Gastrocnemius medialis (tissue), 4 donors: Measurements from ENCODE around the gene FARP1. TPM values are rescaled to one million over a fixed set of nuclear protein-coding genes. Genes with fewer than 3 reads are reported as not detected.

ENCODE experiments used
- ATAC-seq, 2 donors: fragments of 150-250 bp; one replicate each; pipeline ENCODE4 v1.9.1; 2016
- DNase-seq, 2 donors: peaks; one replicate each; pipeline ENCODE4 v3.0.0-alpha.2; 2019
- H3K27ac ChIP-seq, 4 donors: fragments of 200-600 bp; sonication (generic); 1 replicate in 1 of 4; 2 replicates in 3 of 4; pipeline ENCODE4 v1.5.1; 2016 to 2018; ENCODE audit warnings: mild to moderate bottlenecking in 2 of 4, moderate library complexity in 1 of 4
- H3K27me3 ChIP-seq, 3 donors: fragments of 200-600 bp; sonication (generic) in 2 of 3; 1 replicate in 1 of 3; 2 replicates in 2 of 3; pipeline versions ENCODE4 v1.5.1 to v1.6.0; 2016 to 2019; ENCODE audit warnings: mild to moderate bottlenecking in 1 of 3, moderate library complexity in 1 of 3
- H3K36me3 ChIP-seq, 2 donors: fragments of 200-600 bp; sonication (generic) in 1 of 2; one replicate each; pipeline ENCODE4 v1.5.1; 2017 to 2018
- H3K4me1 ChIP-seq, 2 donors: fragments of 200-600 bp; sonication (generic) in 1 of 2; one replicate each; pipeline ENCODE4 v1.5.1; 2016 to 2017; ENCODE audit warnings: mild to moderate bottlenecking in 2 of 2
- H3K4me3 ChIP-seq, 4 donors: fragments of 200-600 bp; sonication (generic) in 3 of 4; 1 replicate in 1 of 4; 2 replicates in 3 of 4; pipeline ENCODE4 v1.5.1; 2016 to 2019; ENCODE audit warnings: mild to moderate bottlenecking in 2 of 4
- H3K9me3 ChIP-seq, 3 donors: fragments of 200-600 bp; sonication (generic) in 2 of 3; 1 replicate in 1 of 3; 2 replicates in 2 of 3; pipeline ENCODE4 v1.5.1; 2016 to 2019
- POLR2A ChIP-seq, 2 donors: fragments of 450-650 bp; IDR thresholded peaks; one replicate each; pipeline ENCODE4 v1.6.1; 2017; ENCODE audit warnings: antibody characterized with exemption in 2 of 2, mild to moderate bottlenecking in 2 of 2, moderate library complexity in 2 of 2
- in situ Hi-C, 4 donors: fragments of 200-750 bp; cut with MboI; loops; one replicate each; pipeline versions ENCODE4 v1.15.0 to v1.8.0; 2017; ENCODE audit warnings: low sequenced_read_pairs in 4 of 4
- intact Hi-C: fragments of 100-400 bp; cut with DNase I; formaldehyde crosslinking; loops from one replicate; pipeline ENCODE4 v1.15.1; 2023; ENCODE audit warnings: low total_unique reads
- total RNA-seq, 4 donors: library from RNA; depleted of rRNA; stranded (reverse); fragments of >200 nt; gene quantifications; one replicate each; pipeline versions ENCODE4 v1.1.0 to v1.2.3, GENCODE V29; 2016
- TF ChIP-seq, protein P1 (sequence below), 5 experiments: fragments of 450-650 bp in 3 of 5; fragments of 200-600 bp in 2 of 5; sonication (generic) in 2 of 5; IDR thresholded peaks in 4 of 5; conservative IDR thresholded peaks in 1 of 5; 1 replicate in 4 of 5; 2 replicates in 1 of 5; pipeline ENCODE4 v1.5.1; 2016 to 2019; ENCODE audit warnings: antibody characterized with exemption in 5 of 5, mild to moderate bottlenecking in 3 of 5, moderate library complexity in 3 of 5

FARP1 gene
- total RNA-seq, 4 donors from 2014 or later: 3.5 to 9.8 (median 4.9) TPM

DNA sequence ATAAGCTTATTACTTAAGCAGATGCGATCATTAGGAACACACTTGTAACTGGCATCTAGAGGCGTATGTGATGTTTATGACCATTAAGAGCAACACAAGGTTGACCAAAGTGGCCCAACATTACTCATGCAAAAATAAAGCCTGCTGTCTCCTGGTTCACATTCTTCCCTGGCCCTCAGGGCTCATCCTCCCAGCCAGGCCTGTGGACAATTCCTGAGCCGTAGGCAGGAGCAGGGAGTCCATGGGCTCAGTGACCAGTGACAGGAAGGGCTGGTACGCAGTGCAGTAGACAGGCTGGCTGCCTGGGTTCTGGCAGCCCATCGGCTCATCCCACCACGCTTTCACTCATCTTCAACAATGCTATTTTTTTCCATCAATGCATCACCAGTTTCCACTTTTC is 328.0 kb downstream of the FARP1 start:
- intact Hi-C loops (no loop called here), in situ Hi-C loops (no loop called here)
- H3K4me3 ChIP-seq: no peak overlapping the region
- TF ChIP-seq, protein P1, sequence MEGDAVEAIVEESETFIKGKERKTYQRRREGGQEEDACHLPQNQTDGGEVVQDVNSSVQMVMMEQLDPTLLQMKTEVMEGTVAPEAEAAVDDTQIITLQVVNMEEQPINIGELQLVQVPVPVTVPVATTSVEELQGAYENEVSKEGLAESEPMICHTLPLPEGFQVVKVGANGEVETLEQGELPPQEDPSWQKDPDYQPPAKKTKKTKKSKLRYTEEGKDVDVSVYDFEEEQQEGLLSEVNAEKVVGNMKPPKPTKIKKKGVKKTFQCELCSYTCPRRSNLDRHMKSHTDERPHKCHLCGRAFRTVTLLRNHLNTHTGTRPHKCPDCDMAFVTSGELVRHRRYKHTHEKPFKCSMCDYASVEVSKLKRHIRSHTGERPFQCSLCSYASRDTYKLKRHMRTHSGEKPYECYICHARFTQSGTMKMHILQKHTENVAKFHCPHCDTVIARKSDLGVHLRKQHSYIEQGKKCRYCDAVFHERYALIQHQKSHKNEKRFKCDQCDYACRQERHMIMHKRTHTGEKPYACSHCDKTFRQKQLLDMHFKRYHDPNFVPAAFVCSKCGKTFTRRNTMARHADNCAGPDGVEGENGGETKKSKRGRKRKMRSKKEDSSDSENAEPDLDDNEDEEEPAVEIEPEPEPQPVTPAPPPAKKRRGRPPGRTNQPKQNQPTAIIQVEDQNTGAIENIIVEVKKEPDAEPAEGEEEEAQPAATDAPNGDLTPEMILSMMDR (IDR thresholded peaks at IDR 0.05 in 4 of 5, conservative IDR thresholded peaks at IDR 0.05 in 1 of 5): no peak
- no peak for TF ChIP-seq POLR2A (IDR thresholded peaks at IDR 0.05)
- peaks cover 0 to 26% of the 10 kb centered on the region in 2 donors for H3K36me3 ChIP-seq
- ATAC-seq (no peak), DNase-seq (no peak)
- H3K4me1 ChIP-seq: peaks cover 13 to 16% of the 10 kb centered on the region in 2 donors
- H3K9me3 ChIP-seq: no peaks in the 10 kb centered on the region
- no peak overlapping the region for H3K27ac ChIP-seq
- no peaks in the 10 kb centered on the region for H3K27me3 ChIP-seq

- H3K4me1 ChIP-seq: peaks cover 22 to 24% of the 10 kb centered on the region in 2 donors
- no peak overlapping the region for H3K4me3 ChIP-seq
- no peaks in the 10 kb centered on the region for H3K27me3 ChIP-seq
- DNase-seq (no peak), ATAC-seq (no peak)
- H3K27ac ChIP-seq: no peak overlapping the region
- in situ Hi-C loops: no loop called here
- TF ChIP-seq POLR2A (IDR thresholded peaks at IDR 0.05): no peak
- TF ChIP-seq, protein P1 (IDR thresholded peaks at IDR 0.05 in 4 of 5, conservative IDR thresholded peaks at IDR 0.05 in 1 of 5): no peak
- intact Hi-C loops: no loop called here
- peaks cover 0 to 21% of the 10 kb centered on the region in 2 donors for H3K36me3 ChIP-seq
- H3K9me3 ChIP-seq: no peaks in the 10 kb centered on the region
Measured at GRCh38 chr13:98471934-98472333, 329.0 kb downstream of the FARP1 start.

GRCh38 chr13:98473135-98473787 is 330.4 kb downstream of the FARP1 start:
- TF ChIP-seq, protein P1 (IDR thresholded peaks at IDR 0.05 in 4 of 5, conservative IDR thresholded peaks at IDR 0.05 in 1 of 5): no peak
- TF ChIP-seq POLR2A (IDR thresholded peaks at IDR 0.05): no peak
- in situ Hi-C loops: no loop called here
- H3K4me3 ChIP-seq: no peak overlapping the region
- no peaks in the 10 kb centered on the region for H3K27me3 ChIP-seq
- H3K9me3 ChIP-seq: no peaks in the 10 kb centered on the region
- DNase-seq: no peak
- ATAC-seq: no peak
- peaks cover 23% of the 10 kb centered on the region in 2 donors for H3K4me1 ChIP-seq
- H3K36me3 ChIP-seq: peaks cover 0 to 21% of the 10 kb centered on the region in 2 donors
- no peak overlapping the region for H3K27ac ChIP-seq
- intact Hi-C loops: no loop called here

- TF ChIP-seq POLR2A (IDR thresholded peaks at IDR 0.05): no peak
- TF ChIP-seq, protein P1 (IDR thresholded peaks at IDR 0.05 in 4 of 5, conservative IDR thresholded peaks at IDR 0.05 in 1 of 5): no peak
- no peaks in the 10 kb centered on the region for H3K27me3 ChIP-seq
- ATAC-seq (no peak), DNase-seq (no peak)
- in situ Hi-C loops (no loop called here), intact Hi-C loops (no loop called here)
- H3K27ac ChIP-seq: no peak overlapping the region
- no peak overlapping the region for H3K4me3 ChIP-seq
- H3K36me3 ChIP-seq: peaks cover 0 to 21% of the 10 kb centered on the region in 2 donors
- peaks cover 18 to 24% of the 10 kb centered on the region in 2 donors for H3K4me1 ChIP-seq
- no peaks in the 10 kb centered on the region for H3K9me3 ChIP-seq
Measured at GRCh38 chr13:98473788-98474144, 330.9 kb downstream of the FARP1 start.

DNA sequence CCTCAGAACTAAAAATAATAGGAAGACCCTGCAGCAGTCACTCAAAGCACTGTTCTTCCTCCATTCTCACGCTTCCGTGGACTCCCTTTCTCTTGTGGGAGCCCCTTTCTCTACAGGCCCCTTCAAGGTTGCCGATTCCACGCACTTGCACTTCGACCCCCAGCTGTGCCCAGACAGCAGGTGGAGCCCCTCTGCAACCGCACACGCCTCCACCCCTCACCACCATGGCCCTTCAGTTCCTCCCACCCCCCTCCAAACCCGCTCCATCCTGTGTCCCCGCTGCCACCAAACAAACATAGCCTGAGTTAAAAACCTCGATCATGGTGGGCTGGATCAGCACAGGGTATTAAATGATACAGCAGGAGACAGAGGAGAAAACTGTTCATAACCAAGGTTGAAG is 331.4 kb downstream of the FARP1 start:
- H3K36me3 ChIP-seq: peaks cover 0 to 21% of the 10 kb centered on the region in 2 donors
- peaks cover 17 to 25% of the 10 kb centered on the region in 2 donors for H3K4me1 ChIP-seq
- H3K27me3 ChIP-seq: no peaks in the 10 kb centered on the region
- DNase-seq: no peak
- H3K4me3 ChIP-seq: no peak overlapping the region
- no peak overlapping the region for H3K27ac ChIP-seq
- intact Hi-C loops: no loop called here
- in situ Hi-C loops: no loop called here
- TF ChIP-seq POLR2A (IDR thresholded peaks at IDR 0.05): no peak
- TF ChIP-seq, protein P1 (IDR thresholded peaks at IDR 0.05 in 4 of 5, conservative IDR thresholded peaks at IDR 0.05 in 1 of 5): no peak
- ATAC-seq: no peak
- no peaks in the 10 kb centered on the region for H3K9me3 ChIP-seq
